HG02870 (cell line): ENCODE data around the gene KLHL30.
"Not testable (repeated sequence)": the region's sequence is repeated elsewhere in the genome, so short reads cannot be mapped to it uniquely, and the experiment has no call there.

Experiments used
- ATAC-seq: cut with Tn5 transposase; IDR thresholded peaks from one replicate; pipeline ENCODE4 v1.9.1; 2021; ENCODE audit warnings: mild to moderate bottlenecking, moderate library complexity; ENCODE audit not compliant: unreplicated experiment

Gene KLHL30

DNA sequence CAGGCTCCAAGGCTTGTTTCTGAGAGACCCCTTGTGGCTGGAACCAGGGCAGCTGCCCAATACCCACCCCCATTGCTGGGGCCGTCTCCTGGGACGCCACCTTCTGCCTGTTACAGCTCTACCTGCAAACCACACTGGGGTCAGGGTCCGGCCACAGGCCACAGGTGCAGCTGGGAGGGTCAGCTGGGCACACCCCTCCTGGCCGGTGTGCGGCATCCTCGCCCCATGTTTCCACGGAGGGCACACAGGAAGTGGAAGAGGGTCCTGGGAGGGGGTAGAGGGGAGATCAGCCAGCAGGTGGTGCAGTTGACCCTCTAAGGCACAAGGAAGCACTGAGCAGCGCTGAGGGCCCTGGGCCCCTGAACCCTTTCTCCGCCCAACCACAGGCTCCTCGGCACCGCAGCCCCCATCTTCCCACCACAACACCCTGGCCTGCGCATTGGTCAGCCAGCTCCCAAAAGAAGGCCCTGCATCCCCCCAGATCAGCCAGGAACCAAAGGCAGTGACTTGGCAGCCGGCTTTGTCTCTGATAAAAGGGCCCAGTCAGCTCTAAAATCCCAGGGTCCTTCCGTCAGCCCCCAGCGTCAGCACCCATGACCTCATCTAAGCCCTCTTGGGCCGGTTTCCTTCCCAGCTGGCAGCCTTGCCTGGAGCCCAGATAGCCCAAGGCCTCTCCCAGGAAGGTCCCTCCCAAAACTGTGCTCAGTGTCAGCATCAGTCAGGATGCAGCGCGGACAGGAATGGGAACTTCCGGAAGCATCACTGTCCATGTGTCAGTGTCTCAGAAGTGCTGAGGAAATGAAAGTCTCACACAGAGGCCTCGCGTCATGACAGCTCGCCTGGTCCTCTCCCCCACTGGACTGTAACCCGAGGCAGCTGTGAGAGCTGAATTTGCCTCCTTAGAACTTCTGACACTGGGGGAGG lies 22.0 kb downstream of the KLHL30 start:
- ATAC-seq: no peak

GRCh38 chr2:238161291-238162051 lies 23.0 kb downstream of the KLHL30 start:
- no peak for ATAC-seq

- no peak for ATAC-seq
Measured at GRCh38 chr2:238162251-238162845, 23.9 kb downstream of the KLHL30 start.

DNA sequence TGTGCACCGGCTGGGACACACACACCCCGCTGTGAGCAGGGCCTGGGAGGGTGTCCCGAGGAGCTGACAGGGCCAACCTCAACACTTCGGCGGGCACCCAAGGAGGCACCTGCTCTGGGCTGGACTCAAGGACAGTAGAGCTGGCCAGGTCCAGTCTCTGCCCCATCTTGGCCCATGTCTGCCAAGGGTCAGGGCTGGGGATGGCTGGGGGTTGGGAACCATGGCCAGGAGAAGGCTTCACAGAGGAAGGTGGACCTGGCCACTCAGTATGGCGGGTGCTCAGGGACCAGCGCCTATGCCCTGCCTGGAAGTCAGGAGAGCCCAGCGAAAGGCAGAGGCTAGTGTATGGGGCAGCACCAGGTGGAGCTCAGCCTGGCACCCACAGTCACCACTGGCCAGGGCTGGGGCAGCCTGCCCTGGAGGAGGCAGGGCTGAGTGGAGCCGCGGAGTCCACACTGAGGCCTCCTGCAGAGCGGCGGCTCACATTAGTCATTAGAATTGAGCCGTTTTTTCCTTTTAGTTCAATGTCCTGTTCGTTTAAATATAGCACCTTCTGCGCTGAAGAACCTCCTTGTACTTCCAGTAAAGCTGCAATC lies 24.5 kb downstream of the KLHL30 start:
- no peak for ATAC-seq

- no peak for ATAC-seq
Measured at GRCh38 chr2:238163481-238164198, 25.2 kb downstream of the KLHL30 start.

DNA sequence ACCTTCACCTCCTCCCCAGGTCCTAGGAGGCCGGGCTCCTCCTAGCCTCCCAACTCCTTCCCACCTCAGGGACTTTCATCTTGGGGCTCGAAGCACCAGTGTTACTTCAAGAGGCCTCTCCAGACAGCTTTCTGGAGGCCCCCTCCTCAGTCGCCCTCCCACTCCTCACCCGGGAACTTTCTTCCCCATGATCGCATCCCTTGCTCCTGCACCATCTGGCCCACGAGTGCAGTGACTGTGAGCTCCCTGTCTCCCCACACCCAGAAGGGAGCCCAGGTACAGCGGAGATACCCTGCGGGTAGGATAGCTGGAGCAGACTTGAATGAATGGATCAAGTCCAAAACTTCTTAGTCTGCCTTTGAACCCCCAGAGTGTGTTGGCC lies 26.4 kb downstream of the KLHL30 start:
- ATAC-seq: no peak

DNA sequence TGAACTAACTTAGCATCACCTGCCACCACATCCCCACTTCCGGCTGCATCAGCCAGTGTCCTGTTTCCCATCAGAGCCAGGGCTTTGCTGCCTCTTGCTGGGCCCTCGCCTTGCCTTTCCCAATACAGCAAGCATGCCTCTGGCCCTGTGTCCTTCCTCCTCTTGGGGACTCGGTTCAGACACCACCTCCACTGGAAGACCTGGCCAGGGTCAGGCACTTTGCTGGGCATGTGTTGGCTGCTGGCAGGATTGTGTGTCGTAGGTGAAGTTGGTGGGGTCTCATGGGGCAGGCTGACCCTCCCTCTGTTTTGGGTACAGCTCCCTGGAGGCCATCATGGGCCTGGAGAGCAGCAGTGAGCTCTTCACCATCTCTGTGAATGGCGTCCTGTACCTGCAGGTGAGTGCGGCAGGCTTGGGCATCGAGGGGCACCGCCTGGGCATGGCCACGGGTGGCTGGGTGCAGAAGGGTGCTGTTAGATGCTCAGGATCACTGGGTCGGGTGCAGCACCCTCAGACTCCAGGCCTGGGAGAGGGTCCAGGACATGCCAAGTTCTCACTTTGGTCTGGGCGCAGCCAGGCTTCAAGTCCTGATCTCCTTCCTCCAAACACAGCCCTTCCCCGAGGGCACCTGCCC lies 26.9 kb downstream of the KLHL30 start:
- no peak for ATAC-seq

DNA sequence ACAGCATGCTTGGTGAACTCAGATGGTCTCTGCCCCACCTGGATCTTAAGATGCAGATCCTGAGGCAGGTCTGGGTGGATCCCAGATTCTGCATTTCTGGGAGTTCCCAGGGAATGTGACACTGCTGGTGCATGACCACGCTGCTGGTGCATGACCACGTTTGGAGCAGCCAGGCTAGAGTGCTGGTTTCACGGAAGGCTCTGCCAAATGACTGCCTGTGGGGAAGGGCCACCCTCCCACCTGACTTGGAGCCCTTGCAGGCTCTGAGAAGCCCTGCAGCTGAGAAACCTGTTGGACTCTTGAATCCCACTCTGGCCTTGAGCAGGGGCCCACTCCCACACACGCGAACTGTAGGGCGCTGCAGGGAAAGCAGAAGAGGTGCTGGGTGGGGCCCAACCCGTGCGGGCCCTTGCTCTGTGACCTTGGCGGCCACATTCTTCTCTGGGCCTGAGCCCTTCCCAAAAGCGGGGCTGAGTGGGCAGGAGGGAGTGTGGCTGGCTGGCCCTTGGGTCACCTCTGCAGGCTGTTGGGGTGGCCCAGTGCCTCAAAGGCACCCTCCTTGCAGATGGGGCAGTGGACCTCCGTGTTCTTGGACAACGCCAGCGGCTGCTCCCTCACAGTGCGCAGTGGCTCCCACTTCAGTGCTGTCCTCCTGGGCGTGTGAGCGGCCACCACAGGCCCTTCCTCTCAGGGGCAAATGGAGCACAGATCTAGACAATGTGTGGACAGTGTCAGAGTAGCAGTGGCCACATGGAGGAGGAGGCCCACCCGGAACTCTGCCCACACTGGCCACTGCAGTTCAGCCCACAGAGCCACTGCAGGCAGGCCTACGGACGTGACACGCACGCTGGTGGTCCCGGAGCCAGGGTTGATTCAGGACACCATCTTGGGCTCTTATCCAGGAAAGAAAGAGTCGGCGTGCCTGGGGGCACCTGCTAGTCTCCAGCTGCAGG lies 28.2 kb downstream of the KLHL30 start:
- ATAC-seq: no peak

DNA sequence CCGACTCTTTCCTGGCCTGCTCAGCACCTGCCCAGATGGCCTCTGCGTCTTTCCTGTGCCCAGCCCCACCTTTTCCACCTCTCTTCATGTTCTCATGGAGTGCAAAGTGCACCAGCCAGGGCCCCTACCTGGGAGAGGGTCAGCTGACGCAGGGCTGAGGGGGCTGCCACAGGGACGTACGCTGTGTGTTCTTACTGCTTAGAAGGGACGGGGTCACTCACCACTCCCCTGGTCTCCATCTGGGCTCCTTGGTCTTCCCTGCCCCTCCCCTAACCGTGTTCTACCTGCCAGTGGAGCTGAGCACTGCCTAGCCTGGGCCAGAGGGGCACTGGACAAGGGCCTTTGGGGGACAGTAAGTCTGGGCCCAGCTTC lies 28.9 kb downstream of the KLHL30 start:
- ATAC-seq: no peak

DNA sequence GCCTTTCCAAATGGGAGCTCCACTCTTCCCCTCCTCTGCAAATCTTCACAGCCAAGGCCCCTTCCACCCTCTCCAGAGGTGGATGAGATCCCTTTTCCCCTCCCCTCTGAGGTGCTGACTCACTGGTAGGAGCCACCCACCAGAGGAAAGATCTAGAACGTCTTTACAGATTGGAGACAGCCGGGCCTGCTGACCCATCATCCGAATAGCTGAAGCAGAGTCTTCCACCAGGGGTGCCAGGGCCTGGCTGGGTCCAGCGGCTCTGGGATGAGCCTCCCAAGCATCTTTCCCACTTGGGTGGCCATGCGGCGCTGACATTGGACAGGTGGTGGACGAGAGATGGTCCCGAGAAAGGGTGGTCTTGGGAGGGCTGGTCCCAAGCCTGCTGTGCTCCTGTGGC lies 29.3 kb downstream of the KLHL30 start:
- no peak for ATAC-seq

DNA sequence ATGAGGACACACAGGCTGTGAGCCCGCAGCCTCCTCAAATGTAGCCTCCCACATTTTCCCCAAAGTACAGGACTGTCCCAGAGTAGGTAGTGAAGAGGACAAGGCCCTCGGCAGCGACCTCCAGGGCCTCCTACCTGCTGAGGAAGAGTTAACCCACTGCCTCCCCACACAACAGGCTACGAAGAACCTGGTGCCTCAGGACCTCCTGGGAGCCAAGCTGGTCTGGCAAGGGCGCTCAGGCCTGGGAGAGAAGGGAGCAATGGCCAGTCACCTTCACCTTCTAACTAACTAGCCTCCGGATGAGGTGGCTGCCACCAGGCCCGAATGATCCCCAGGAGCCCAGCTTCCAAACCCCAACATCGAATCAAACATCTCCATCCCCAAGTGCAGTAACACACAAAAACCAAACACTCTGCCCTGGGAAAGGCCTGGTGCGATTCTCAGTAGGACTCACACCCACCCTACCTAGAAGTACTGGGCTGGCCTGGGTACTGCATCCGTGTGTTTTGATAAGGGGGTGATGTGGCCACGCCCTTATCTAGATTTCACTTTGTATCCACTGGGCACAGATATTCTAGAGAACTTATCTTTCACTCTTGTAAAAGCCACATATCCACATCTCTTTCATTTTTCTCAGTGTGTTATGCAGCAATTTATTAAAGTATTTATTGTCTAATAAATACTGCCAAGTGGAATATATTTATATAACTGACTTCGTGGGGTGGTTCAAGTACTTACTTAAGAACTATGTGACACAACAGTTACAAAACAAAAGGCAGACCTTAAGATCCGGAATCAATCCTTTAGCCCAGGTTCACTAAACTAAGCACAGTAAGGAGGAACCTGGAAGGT lies 30.0 kb downstream of the KLHL30 start:
- no peak for ATAC-seq

DNA sequence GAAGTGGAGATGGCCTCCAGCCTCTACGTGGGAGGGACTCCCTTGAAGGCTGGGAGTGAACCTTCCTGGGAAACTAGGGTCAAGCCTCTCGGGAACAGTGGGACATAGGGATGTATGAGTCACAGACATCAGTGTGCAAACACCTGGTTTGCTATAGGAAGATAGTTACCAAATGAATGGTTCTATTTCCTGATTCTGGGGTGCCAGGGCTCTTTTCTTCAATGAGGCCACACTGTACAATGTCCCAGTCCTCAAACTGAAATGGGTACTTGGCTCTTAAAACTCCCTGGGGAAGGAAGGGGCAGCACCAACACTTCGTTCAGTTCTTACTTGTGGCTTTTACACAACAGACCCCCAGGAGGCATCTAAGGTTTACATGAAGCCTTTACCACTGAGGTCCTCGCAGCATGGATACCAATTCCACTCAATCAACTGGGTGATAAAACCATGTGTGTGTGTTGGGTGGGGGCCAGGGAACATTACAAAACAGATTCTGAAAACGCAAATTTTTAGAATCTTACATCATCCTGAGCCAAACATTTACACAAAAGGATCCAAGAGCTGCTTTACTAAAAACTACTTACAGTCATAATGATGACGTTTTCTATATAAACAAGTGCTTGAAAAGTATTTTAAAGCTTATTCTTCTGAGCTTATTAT lies 30.7 kb downstream of the KLHL30 start:
- no peak for ATAC-seq

DNA sequence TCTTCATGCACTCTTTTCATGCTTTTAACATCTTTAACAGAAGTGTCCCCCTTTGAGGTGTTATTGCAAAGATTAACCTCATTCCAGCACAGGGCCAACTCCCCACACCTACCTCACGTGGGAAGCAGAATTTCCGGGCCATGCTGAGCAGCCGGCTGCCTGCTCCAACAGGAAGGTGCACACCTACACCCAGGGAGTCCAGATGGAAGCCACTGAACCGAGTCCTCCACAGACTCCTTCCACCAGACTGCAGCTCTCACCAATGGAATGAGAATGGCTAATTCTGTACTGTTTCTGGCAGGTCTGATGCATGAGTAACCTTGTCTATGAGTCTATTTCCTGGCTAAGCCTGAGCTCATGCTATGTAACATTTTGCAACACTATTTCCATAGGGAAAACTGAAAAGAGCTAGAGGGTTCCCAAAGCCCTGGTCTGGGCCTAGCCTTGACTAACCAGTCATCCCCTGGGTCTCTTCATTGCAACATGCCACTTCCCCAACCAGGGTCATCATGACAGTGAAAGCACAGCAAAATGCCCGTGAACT lies 31.3 kb downstream of the KLHL30 start:
- no peak for ATAC-seq

DNA sequence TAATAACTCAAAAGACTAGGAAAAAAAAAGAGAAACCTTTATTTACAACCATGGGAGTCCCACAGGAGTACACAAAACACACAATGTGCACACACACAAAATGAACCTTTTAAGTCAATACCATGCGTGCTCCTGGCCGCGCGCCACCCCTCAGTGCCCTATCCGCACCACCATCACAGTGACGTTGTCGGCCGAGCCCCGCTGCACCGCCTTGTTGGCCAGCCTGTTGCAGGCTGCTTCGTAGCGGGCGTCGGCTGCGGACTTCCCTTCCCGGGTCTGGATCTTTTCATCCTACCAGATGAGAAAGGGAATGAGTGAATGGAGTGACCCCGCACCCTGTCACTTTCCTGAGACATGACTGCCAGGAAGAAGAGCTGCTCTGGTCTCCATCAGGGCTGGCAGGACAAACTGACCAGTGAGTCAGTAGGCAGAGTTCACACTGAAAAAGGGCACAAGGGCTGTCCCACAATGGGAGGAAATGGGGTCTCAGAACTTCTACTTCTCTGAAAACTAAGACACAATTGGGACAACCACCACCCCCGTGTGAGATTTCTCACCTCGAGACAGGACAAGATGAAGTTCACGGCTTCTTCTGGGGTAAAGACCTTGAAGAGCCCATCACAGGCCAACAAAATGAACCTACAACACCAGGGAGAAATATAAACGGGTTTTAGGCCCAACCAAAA lies 32.1 kb downstream of the KLHL30 start:
- ATAC-seq: no peak

DNA sequence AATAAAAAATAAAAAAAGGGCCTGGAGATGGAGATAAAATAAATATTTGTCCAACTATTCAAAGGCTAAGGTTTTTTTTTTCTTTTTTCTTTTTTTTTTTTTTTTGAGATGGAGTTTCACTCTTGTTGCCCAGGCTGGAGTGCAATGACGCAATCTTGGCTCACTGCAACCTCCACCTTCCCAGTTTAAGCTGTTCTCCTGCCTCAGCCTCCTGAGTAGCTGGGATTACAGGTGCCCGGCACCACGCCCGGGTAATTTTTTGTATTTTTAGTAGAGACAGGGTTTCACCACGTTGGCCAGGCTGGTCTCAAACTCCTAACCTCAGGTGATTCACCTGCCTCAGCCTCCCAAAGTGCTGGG lies 32.6 kb downstream of the KLHL30 start:
- not testable (repeated sequence) for ATAC-seq

- no peak for ATAC-seq
Measured at GRCh38 chr2:238171575-238172187, 33.2 kb downstream of the KLHL30 start.

GRCh38 chr2:238172439-238172838 lies 34.0 kb downstream of the KLHL30 start:
- no peak for ATAC-seq
